Stimulated activated CD8-positive, alpha-beta memory T cell treated with anti-CD3 and anti-CD28 coated beads, Interleukin-4, amount 100 ng/mL, for 1 hour (primary cell): Measurements from ENCODE around the gene RELCH.

Source experiments
- DNase-seq, 2 donors: peaks; one replicate each; pipeline ENCODE4 v3.0.0-alpha.2; 2020; ENCODE audit warnings: low read depth in 2 of 2, low spot score in 1 of 2

The RELCH gene

GRCh38 chr18:62338446-62339105 lies 151.5 kb downstream of the RELCH start:
- no peak for DNase-seq

- no peak for DNase-seq
Observed at GRCh38 chr18:62339106-62339988, 152.3 kb downstream of the RELCH start.

- no peak for DNase-seq
Observed at GRCh38 chr18:62340996-62341395, 153.9 kb downstream of the RELCH start.

- no peak for DNase-seq
Observed at GRCh38 chr18:62341473-62341872, 154.4 kb downstream of the RELCH start.

GRCh38 chr18:62342884-62343283 lies 155.8 kb downstream of the RELCH start:
- DNase-seq, result no peak

- DNase-seq, result no peak
Observed at GRCh38 chr18:62343316-62343715, 156.3 kb downstream of the RELCH start.

- no peak for DNase-seq
Observed at GRCh38 chr18:62345909-62346308, 158.9 kb downstream of the RELCH start.

- DNase-seq, result no peak
Observed at GRCh38 chr18:62346333-62347088, 159.5 kb downstream of the RELCH start.

- no peak for DNase-seq
Observed at GRCh38 chr18:62347089-62347506, 160.0 kb downstream of the RELCH start.

- DNase-seq, result no peak
Observed at GRCh38 chr18:62348474-62348873, 161.4 kb downstream of the RELCH start.

GRCh38 chr18:62353170-62353569 lies 166.1 kb downstream of the RELCH start:
- DNase-seq, result no peak

GRCh38 chr18:62354151-62354550 lies 167.1 kb downstream of the RELCH start:
- no peak for DNase-seq

GRCh38 chr18:62357079-62357719 lies 170.1 kb downstream of the RELCH start:
- DNase-seq, result no peak
